IMR-90 (cell line): ENCODE measurements around the gene SPAG8. TPM values are rescaled to one million over a fixed set of nuclear protein-coding genes. Genes with fewer than 3 reads are reported as not detected.

ENCODE experiments used
- ATAC-seq: fragments of 200-7000 bp; cut with Tn5 transposase; 2 replicates; pipeline ENCODE4 v1.9.1; 2020; ENCODE audit warnings: low read depth, mild to moderate bottlenecking, moderate library complexity
- BruUV-seq: library from RNA; stranded (reverse); fragments of 400-500 nt; replicated peaks from 2 replicates; lab custom pipeline; 2021; lab: Mats Ljungman, UMichigan
- CTCF ChIA-PET: fragments of 300-600 bp; formaldehyde crosslinking; extraction: SDS; loops from one replicate; lab custom pipeline; 2021; ENCODE audit warnings: antibody characterized with exemption; lab: Yijun Ruan, JAX
- POLR2A ChIA-PET: fragments of 300-600 bp; sonication (Branson Sonifier 250); formaldehyde crosslinking; loops from one replicate; lab custom pipeline; 2022; ENCODE audit warnings: antibody characterized with exemption; ENCODE audit not compliant: unreplicated experiment; lab: Charles Lee
- DNase-seq: peaks from one replicate; pipeline ENCODE4 v3.0.0; 2013
- H2AFZ ChIP-seq: replicated peaks from 2 replicates; pipeline ENCODE3; 2013; ENCODE audit warnings: low read length, mild to moderate bottlenecking; ENCODE audit not compliant: poor library complexity
- H2AK5ac ChIP-seq: 2 replicates; pipeline ENCODE4 v1.6.1; 2013; ENCODE audit warnings: low read depth, low read length, inconsistent platforms
- H2AK9ac ChIP-seq: replicated peaks from 2 replicates; pipeline ENCODE3; 2013; ENCODE audit warnings: mild to moderate bottlenecking, low read depth, low read length, moderate library complexity; ENCODE audit not compliant: poor library complexity
- H2BK120ac ChIP-seq: 2 replicates; pipeline ENCODE4 v1.6.1; 2013; ENCODE audit warnings: low read depth, low read length, inconsistent platforms
- H2BK15ac ChIP-seq: 3 replicates; pipeline ENCODE4 v1.6.1; 2013; ENCODE audit warnings: low read depth, low read length, inconsistent platforms
- H2BK20ac ChIP-seq: 2 replicates; pipeline ENCODE4 v1.6.1; 2013; ENCODE audit warnings: low read depth, mild to moderate bottlenecking, inconsistent platforms, low read length, moderate library complexity
- H2BK5ac ChIP-seq: 2 replicates; pipeline ENCODE4 v1.6.1; 2013; ENCODE audit warnings: mild to moderate bottlenecking, low read depth, low read length, inconsistent platforms; ENCODE audit not compliant: poor library complexity, severe bottlenecking
- H3K14ac ChIP-seq: replicated peaks from 2 replicates; pipeline ENCODE4 v1.6.1; 2013; ENCODE audit warnings: low read depth, low read length, inconsistent platforms
- H3K18ac ChIP-seq: 2 replicates; pipeline ENCODE4 v1.6.1; 2013; ENCODE audit warnings: low read depth, low read length, control low read depth
- H3K23ac ChIP-seq: 2 replicates; pipeline ENCODE4 v1.6.1; 2013; ENCODE audit warnings: low read depth, low read length, inconsistent platforms
- H3K27ac ChIP-seq: 2 replicates; pipeline ENCODE4 v1.5.1; 2013; ENCODE audit warnings: mild to moderate bottlenecking, control low read depth, low read length; ENCODE audit not compliant: insufficient read depth
- H3K27me3 ChIP-seq: 2 replicates; pipeline ENCODE4 v1.6.1; 2013; ENCODE audit warnings: low read length; ENCODE audit not compliant: control insufficient read depth, insufficient read depth
- H3K36me3 ChIP-seq: 2 replicates; pipeline ENCODE4 v1.6.1; 2013; ENCODE audit warnings: low read length, mixed read lengths; ENCODE audit not compliant: control insufficient read depth, insufficient read depth
- H3K4ac ChIP-seq: 2 replicates; pipeline ENCODE4 v1.6.1; 2013; ENCODE audit warnings: low read depth, low read length, inconsistent platforms
- H3K4me1 ChIP-seq: 2 replicates; pipeline ENCODE4 v1.6.1; 2013; ENCODE audit warnings: low read length, mixed read lengths; ENCODE audit not compliant: control insufficient read depth, insufficient read depth
- H3K4me2 ChIP-seq: 2 replicates; pipeline ENCODE4 v1.6.1; 2013; ENCODE audit warnings: low read depth, mild to moderate bottlenecking, control low read depth, low read length, moderate library complexity
- H3K4me3 ChIP-seq: 2 replicates; pipeline ENCODE4 v1.5.1; 2013; ENCODE audit warnings: low read depth, mild to moderate bottlenecking, control low read depth, low read length, moderate library complexity; ENCODE audit not compliant: insufficient read depth
- H3K56ac ChIP-seq: 2 replicates; pipeline ENCODE4 v1.6.1; 2013; ENCODE audit warnings: low read length, inconsistent platforms; ENCODE audit not compliant: insufficient read depth; ENCODE audit errors: extremely low read depth
- H3K79me1 ChIP-seq, 2 experiments: 2 replicates each; pipeline ENCODE4 v1.6.1; 2013; ENCODE audit warnings: low read length in 2 of 2, inconsistent platforms in 1 of 2, low read depth in 1 of 2
- H3K9ac ChIP-seq: 2 replicates; pipeline ENCODE4 v1.6.1; 2013; ENCODE audit warnings: low read depth, low read length, control low read depth
- H3K9me1 ChIP-seq: 2 replicates; pipeline ENCODE4 v1.6.1; 2013; ENCODE audit warnings: low read length, inconsistent platforms; ENCODE audit not compliant: insufficient read depth
- H3K9me3 ChIP-seq: 2 replicates; pipeline ENCODE4 v1.6.1; 2013; ENCODE audit warnings: low read length; ENCODE audit not compliant: control insufficient read depth, insufficient read depth
- H4K20me1 ChIP-seq: 2 replicates; pipeline ENCODE4 v1.6.1; 2013; ENCODE audit warnings: low read length, inconsistent platforms; ENCODE audit not compliant: insufficient read depth
- H4K5ac ChIP-seq: 2 replicates; pipeline ENCODE4 v1.6.1; 2013; ENCODE audit warnings: mild to moderate bottlenecking, low read depth, low read length, control low read depth
- H4K8ac ChIP-seq, 2 experiments: 2 replicates each; pipeline ENCODE4 v1.6.1; 2013; ENCODE audit warnings: low read depth in 2 of 2, low read length in 2 of 2, control low read depth in 1 of 2, inconsistent platforms in 1 of 2
- H4K91ac ChIP-seq: 2 replicates; pipeline ENCODE4 v1.6.1; 2013; ENCODE audit warnings: low read depth, low read length, inconsistent platforms; ENCODE audit not compliant: insufficient read depth
- BHLHE40 ChIP-seq: fragments of 150-350 bp; IDR thresholded peaks from 2 replicates; pipeline ENCODE4 v1.6.1; 2016; ENCODE audit warnings: mild to moderate bottlenecking, low read depth, low read length
- CEBPB ChIP-seq: IDR thresholded peaks from 2 replicates; pipeline ENCODE4 v1.6.1; 2012; ENCODE audit warnings: low read depth, low read length, improper control_type of control experiment
- CHD1 ChIP-seq: IDR thresholded peaks from 2 replicates; pipeline ENCODE4 v1.6.1; 2012; ENCODE audit warnings: low read depth, low read length, improper control_type of control experiment
- FOS ChIP-seq: fragments of 150-350 bp; IDR thresholded peaks from 2 replicates; pipeline ENCODE4 v1.6.1; 2016; ENCODE audit warnings: low read depth, low read length
- MXI1 ChIP-seq: IDR thresholded peaks from 2 replicates; pipeline ENCODE4 v1.6.1; 2012; ENCODE audit warnings: low read depth, mild to moderate bottlenecking, low read length, moderate library complexity, borderline replicate concordance
- POLR2A ChIP-seq: IDR thresholded peaks from 2 replicates; pipeline ENCODE4 v1.6.1; 2012; ENCODE audit warnings: mild to moderate bottlenecking, low read depth, low read length
- RAD21 ChIP-seq: IDR thresholded peaks from 2 replicates; pipeline ENCODE4 v1.6.1; 2012; ENCODE audit warnings: low read length, improper control_type of control experiment
- SMC3 ChIP-seq: fragments of 150-350 bp; IDR thresholded peaks from 2 replicates; pipeline ENCODE4 v1.6.1; 2016; ENCODE audit warnings: low read depth, mild to moderate bottlenecking, antibody characterized with exemption, low read length, moderate library complexity
- WGBS, 2 experiments: methylation state at CpG; one replicate each; pipeline versions ENCODE4 v1.1.5 to v1.1.7; 2013; ENCODE audit warnings: missing lambda C conversion rate in 2 of 2; ENCODE audit not compliant: insufficient read length in 1 of 2; ENCODE audit errors: extremely low coverage in 2 of 2; 5-methylcytosine and 5-hydroxymethylcytosine counted together
- dilution Hi-C: fragments of 300-500 bp; cut with HindIII; formaldehyde crosslinking; loops from one replicate; pipeline ENCODE4 v1.14.3; 2018; ENCODE audit warnings: low sequenced_read_pairs; ENCODE audit not compliant: unreplicated experiment
- in situ Hi-C: fragments of 300-500 bp; cut with MboI; formaldehyde crosslinking; loops from 3 replicates; pipeline ENCODE4 v1.14.3; 2019; ENCODE audit warnings: low sequenced_read_pairs, inconsistent platforms, mixed read lengths
- intact Hi-C: fragments of 100-400 bp; cut with micrococcal nuclease; formaldehyde crosslinking; loops from 2 replicates; pipeline ENCODE4 v1.10.0; 2022
- polyA plus RNA-seq, 3 experiments: library from polyadenylated mRNA; depleted of rRNA; stranded (reverse); fragments of >200 nt; gene quantifications; 2 replicates each; pipeline ENCODE4 v1.2.3, GENCODE V29; 2012; ENCODE audit warnings: low replicate concordance in 1 of 3
- total RNA-seq: library from RNA; depleted of rRNA; stranded (reverse); fragments of >200 nt; gene quantifications from 2 replicates; pipeline ENCODE4 v1.2.3, GENCODE V29; 2012
- TF ChIP-seq, protein P1 (sequence below): conservative IDR thresholded peaks from 2 replicates; pipeline ENCODE4 v1.5.1; 2012; ENCODE audit warnings: mild to moderate bottlenecking, low read depth, low read length, improper control_type of control experiment
- TF ChIP-seq, protein P2 (sequence below): fragments of 150-350 bp; IDR thresholded peaks from 2 replicates; pipeline ENCODE4 v1.6.1; 2017; ENCODE audit warnings: mild to moderate bottlenecking, antibody characterized with exemption, low read length, low read depth

Gene SPAG8
- total and polyA plus RNA-seq, 2 of the 4 experiments (the other 2 are of a cell fraction): 0.72 to 0.84 TPM

DNA sequence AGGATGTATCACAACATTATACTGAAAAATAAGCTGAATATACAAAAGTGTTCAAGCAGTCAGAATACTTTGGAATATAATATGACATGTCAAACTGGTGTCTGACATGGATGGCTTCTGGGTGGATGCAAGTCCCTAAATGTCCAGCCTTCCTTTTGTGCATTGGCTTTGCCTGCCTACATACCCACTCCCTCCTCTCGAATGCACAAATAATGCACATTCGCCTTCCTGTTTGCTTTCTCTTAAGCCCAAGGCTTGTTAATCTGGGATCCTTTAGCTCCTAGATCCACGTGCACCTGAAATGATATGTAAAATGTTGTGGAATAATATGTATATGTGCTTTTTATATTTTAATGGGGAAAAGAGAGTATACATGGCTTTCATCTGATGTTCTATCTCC, 33.6 kb downstream of the SPAG8 start:
- intact Hi-C loops (no loop called here), dilution Hi-C loops (no loop called here), in situ Hi-C loops (loop anchor here (5.0 kb wide), 1 partner anchor 104 kb away; no protein-coding TSS in a partner anchor)
- POLR2A ChIA-PET: no interaction called here
- no peak overlapping the region for H2BK5ac ChIP-seq
- no peak overlapping the region for H2AFZ ChIP-seq
- H3K9me3 ChIP-seq: no peaks in the 10 kb centered on the region
- no peak overlapping the region for H2BK20ac ChIP-seq
- no peaks in the 10 kb centered on the region for H3K79me1 ChIP-seq
- no peak for TF ChIP-seq MXI1
- TF ChIP-seq CEBPB: no peak
- no peak for TF ChIP-seq RAD21
- TF ChIP-seq POLR2A: no peak
- TF ChIP-seq, protein P1, sequence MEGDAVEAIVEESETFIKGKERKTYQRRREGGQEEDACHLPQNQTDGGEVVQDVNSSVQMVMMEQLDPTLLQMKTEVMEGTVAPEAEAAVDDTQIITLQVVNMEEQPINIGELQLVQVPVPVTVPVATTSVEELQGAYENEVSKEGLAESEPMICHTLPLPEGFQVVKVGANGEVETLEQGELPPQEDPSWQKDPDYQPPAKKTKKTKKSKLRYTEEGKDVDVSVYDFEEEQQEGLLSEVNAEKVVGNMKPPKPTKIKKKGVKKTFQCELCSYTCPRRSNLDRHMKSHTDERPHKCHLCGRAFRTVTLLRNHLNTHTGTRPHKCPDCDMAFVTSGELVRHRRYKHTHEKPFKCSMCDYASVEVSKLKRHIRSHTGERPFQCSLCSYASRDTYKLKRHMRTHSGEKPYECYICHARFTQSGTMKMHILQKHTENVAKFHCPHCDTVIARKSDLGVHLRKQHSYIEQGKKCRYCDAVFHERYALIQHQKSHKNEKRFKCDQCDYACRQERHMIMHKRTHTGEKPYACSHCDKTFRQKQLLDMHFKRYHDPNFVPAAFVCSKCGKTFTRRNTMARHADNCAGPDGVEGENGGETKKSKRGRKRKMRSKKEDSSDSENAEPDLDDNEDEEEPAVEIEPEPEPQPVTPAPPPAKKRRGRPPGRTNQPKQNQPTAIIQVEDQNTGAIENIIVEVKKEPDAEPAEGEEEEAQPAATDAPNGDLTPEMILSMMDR: no peak
- no peak for TF ChIP-seq FOS
- no peak for TF ChIP-seq CHD1
- TF ChIP-seq BHLHE40: no peak
- TF ChIP-seq, protein P2, sequence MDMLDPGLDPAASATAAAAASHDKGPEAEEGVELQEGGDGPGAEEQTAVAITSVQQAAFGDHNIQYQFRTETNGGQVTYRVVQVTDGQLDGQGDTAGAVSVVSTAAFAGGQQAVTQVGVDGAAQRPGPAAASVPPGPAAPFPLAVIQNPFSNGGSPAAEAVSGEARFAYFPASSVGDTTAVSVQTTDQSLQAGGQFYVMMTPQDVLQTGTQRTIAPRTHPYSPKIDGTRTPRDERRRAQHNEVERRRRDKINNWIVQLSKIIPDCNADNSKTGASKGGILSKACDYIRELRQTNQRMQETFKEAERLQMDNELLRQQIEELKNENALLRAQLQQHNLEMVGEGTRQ: no peak
- no peak for TF ChIP-seq SMC3
- H3K27ac ChIP-seq: no peak overlapping the region
- no peak overlapping the region for H2BK15ac ChIP-seq
- no peak for DNase-seq
- no peak overlapping the region for H3K4me3 ChIP-seq
- CTCF ChIA-PET: no interaction called here
- ATAC-seq: no peak
- no peak overlapping the region for H2AK9ac ChIP-seq
- no peak overlapping the region for H2BK120ac ChIP-seq
- H4K20me1 ChIP-seq: no peaks in the 10 kb centered on the region
- no peak overlapping the region for H3K9ac ChIP-seq
- no peak overlapping the region for H2AK5ac ChIP-seq
- H3K4ac ChIP-seq: no peak overlapping the region
- no peak overlapping the region for H3K56ac ChIP-seq
- no peaks in the 10 kb centered on the region; the same call in 1 of the 2 replicates for H3K9me1 ChIP-seq
- H3K23ac ChIP-seq: no peak overlapping the region
- no peak overlapping the region for H3K4me2 ChIP-seq
- H3K14ac ChIP-seq: no peak overlapping the region
- peaks cover 29% of the 10 kb centered on the region for H3K27me3 ChIP-seq
- WGBS, 2 experiments: 83% methylated on average over 1 of the region's 3 CpGs; no CpG with 5 or more reads in 1 of the 2 experiments
- no peak overlapping the region for H4K91ac ChIP-seq
- H3K4me1 ChIP-seq: no peaks in the 10 kb centered on the region
- BruUV-seq: no TSS peak
- H3K18ac ChIP-seq: no peak overlapping the region
- no peak overlapping the region for H4K8ac ChIP-seq
- no peaks in the 10 kb centered on the region for H3K36me3 ChIP-seq
- no peak overlapping the region for H4K5ac ChIP-seq
